Endothelial cell of umbilical vein (primary cell): ENCODE data around the gene LITAF. TPM values are rescaled to one million over a fixed set of nuclear protein-coding genes. Genes with fewer than 3 reads are reported as not detected.

Experiments used
- BruUV-seq: library from RNA; stranded (reverse); fragments of 400-500 nt; replicated peaks from 2 replicates; lab custom pipeline; 2021; lab: Mats Ljungman, UMichigan
- CTCF ChIA-PET: fragments of 300-600, 350-600 bp; sonication (Branson Sonifier 250); formaldehyde crosslinking; loops from one replicate; lab custom pipeline; 2021; ENCODE audit warnings: antibody characterized with exemption, inconsistent platforms; lab: Charles Lee
- POLR2A ChIA-PET: fragments of 300-600, 350-600 bp; sonication (Branson Sonifier 250); formaldehyde crosslinking; loops from one replicate; lab custom pipeline; 2021; ENCODE audit warnings: antibody characterized with exemption, inconsistent platforms; lab: Charles Lee
- DNase-seq: peaks from one replicate; pipeline ENCODE4 v3.0.0-alpha.2; 2011; ENCODE audit warnings: low read depth, low spot score
- FAIRE-seq: peaks from 2 replicates; lab custom pipeline; 2011; peaks lifted over from hg19 to GRCh38; lab: Jason Lieb, UNC
- H2AFZ ChIP-seq: 2 replicates; pipeline ENCODE4 v1.6.0; 2012; ENCODE audit warnings: low read depth, low read length, control low read depth, inconsistent platforms
- H3K27ac ChIP-seq: 2 replicates; pipeline ENCODE4 v1.5.1; 2011; ENCODE audit warnings: low read depth, mild to moderate bottlenecking, control low read depth, low read length, moderate library complexity; ENCODE audit not compliant: insufficient read depth
- H3K27me3 ChIP-seq, 2 experiments: 2 replicates each; pipeline versions ENCODE4 v1.6.0 to v1.6.1; 2011; ENCODE audit warnings: low read length in 2 of 2, mixed read lengths in 1 of 2; ENCODE audit not compliant: control insufficient read depth in 2 of 2, insufficient read depth in 2 of 2
- H3K36me3 ChIP-seq, 2 experiments: 2 replicates in 1 of 2; 3 replicates in 1 of 2; pipeline ENCODE4 v1.5.1; 2011; ENCODE audit warnings: low read length in 2 of 2, mild to moderate bottlenecking in 1 of 2, moderate library complexity in 1 of 2; ENCODE audit not compliant: control insufficient read depth in 2 of 2, insufficient read depth in 2 of 2; ENCODE audit errors: extremely low read depth in 1 of 2
- H3K4me1 ChIP-seq: 3 replicates; pipeline ENCODE4 v1.5.1; 2011; ENCODE audit warnings: mild to moderate bottlenecking, low read length; ENCODE audit not compliant: control insufficient read depth, insufficient read depth; ENCODE audit errors: extremely low read depth
- H3K4me2 ChIP-seq: 2 replicates; pipeline ENCODE4 v1.6.1; 2011; ENCODE audit warnings: low read length, control low read depth, mixed read lengths; ENCODE audit not compliant: insufficient read depth
- H3K4me3 ChIP-seq, 3 experiments: fragments of 200-600 bp in 1 of 3; sonication (generic), shearing (Covaris generic) in 1 of 3; replicated peaks in 1 of 3; 2 replicates each; pipeline ENCODE4 v1.5.1; 2011 to 2016; ENCODE audit warnings: control low read depth in 3 of 3, low read length in 3 of 3, mild to moderate bottlenecking in 2 of 3, inconsistent platforms in 1 of 3, low read depth in 1 of 3, moderate library complexity in 1 of 3; ENCODE audit not compliant: insufficient read depth in 1 of 3
- H3K79me2 ChIP-seq: 2 replicates; pipeline ENCODE4 v1.6.0; 2012; ENCODE audit warnings: low read length, inconsistent platforms; ENCODE audit not compliant: control insufficient read depth, insufficient read depth
- H3K9ac ChIP-seq: replicated peaks from 2 replicates; pipeline ENCODE3; 2011; ENCODE audit warnings: low read length, control low read depth; ENCODE audit not compliant: insufficient read depth; ENCODE audit errors: extremely low read depth
- H3K9me1 ChIP-seq: replicated peaks from 3 replicates; pipeline ENCODE4 v1.6.0; 2011; ENCODE audit warnings: mild to moderate bottlenecking, low read length; ENCODE audit not compliant: control insufficient read depth, insufficient read depth; ENCODE audit errors: extremely low read depth
- H3K9me3 ChIP-seq: replicated peaks from 2 replicates; pipeline ENCODE4 v1.5.1; 2012; ENCODE audit warnings: low read length, inconsistent platforms; ENCODE audit not compliant: control insufficient read depth, insufficient read depth
- H4K20me1 ChIP-seq: replicated peaks from 2 replicates; pipeline ENCODE3; 2011; ENCODE audit warnings: mild to moderate bottlenecking, low read length; ENCODE audit not compliant: control insufficient read depth, insufficient read depth; ENCODE audit errors: extremely low read depth
- CTCF ChIP-seq, 2 donors: IDR thresholded peaks; 1 replicate in 1 of 2; 2 replicates in 1 of 2; pipeline ENCODE4 v1.5.1; 2011; ENCODE audit warnings: low read length in 2 of 2, mild to moderate bottlenecking in 2 of 2, moderate library complexity in 2 of 2, control low read depth in 1 of 2, inconsistent platforms in 1 of 2, low read depth in 1 of 2; ENCODE audit not compliant: insufficient read depth in 1 of 2; ENCODE audit errors: extremely low read depth in 1 of 2
- EZH2 ChIP-seq: IDR thresholded peaks from 2 replicates; pipeline ENCODE4 v1.6.1; 2012; ENCODE audit warnings: borderline replicate concordance, low read depth, mild to moderate bottlenecking, moderate library complexity, low read length, inconsistent platforms; ENCODE audit not compliant: severe bottlenecking
- FOS ChIP-seq: IDR thresholded peaks from 2 replicates; pipeline ENCODE4 v1.6.1; 2011; ENCODE audit warnings: mild to moderate bottlenecking, low read length, moderate library complexity, borderline replicate concordance; ENCODE audit not compliant: insufficient read depth
- GATA2 ChIP-seq: IDR thresholded peaks from 2 replicates; pipeline ENCODE4 v1.7.0; 2011; ENCODE audit warnings: low read depth, mild to moderate bottlenecking, moderate library complexity, mixed read lengths, low read length; ENCODE audit not compliant: insufficient read length, insufficient read depth
- JUN ChIP-seq: IDR thresholded peaks from 2 replicates; pipeline ENCODE4 v1.6.1; 2011; ENCODE audit warnings: borderline replicate concordance, low read depth; ENCODE audit not compliant: insufficient read length, insufficient read depth
- MAX ChIP-seq: IDR thresholded peaks from 2 replicates; pipeline ENCODE4 v1.6.1; 2011; ENCODE audit not compliant: insufficient read depth, insufficient read length
- MYC ChIP-seq: IDR thresholded peaks from one replicate; pipeline ENCODE4 v1.6.1; 2011; ENCODE audit warnings: mild to moderate bottlenecking, low read depth, low read length
- POLR2A ChIP-seq: IDR thresholded peaks from 2 replicates; pipeline ENCODE4 v1.6.1; 2012; ENCODE audit warnings: low read depth, mild to moderate bottlenecking, control low read depth, low read length
- POLR2AphosphoS5 ChIP-seq: IDR thresholded peaks from 2 replicates; pipeline ENCODE4 v1.6.1; 2012; ENCODE audit warnings: low read depth, mild to moderate bottlenecking, control low read depth, low read length, moderate library complexity; ENCODE audit not compliant: insufficient read depth
- dilution Hi-C: fragments of 300-500 bp; cut with MboI; formaldehyde crosslinking; loops from one replicate; pipeline ENCODE4 v1.15.0; 2019; ENCODE audit warnings: low sequenced_read_pairs; ENCODE audit not compliant: extremely low pct_ligation_motif_present
- intact Hi-C: fragments of 100-400 bp; cut with micrococcal nuclease; formaldehyde crosslinking; loops from one replicate; pipeline ENCODE4 v1.10.0; 2022
- polyA plus RNA-seq, 4 experiments: library from polyadenylated mRNA; depleted of rRNA in 3 of 4; stranded (reverse) in 3 of 4; unstranded in 1 of 4; fragments of >200 nt; gene quantifications; 2 replicates each; pipeline versions ENCODE4 v1.2.1 to v1.2.3, GENCODE V29; 2011 to 2012; ENCODE audit warnings: missing spikeins in 1 of 4
- total RNA-seq: library from RNA; stranded (reverse); gene quantifications from 2 replicates; pipeline ENCODE4 v1.2.3, GENCODE V29; 2021

LITAF gene
- total and polyA plus RNA-seq, 2 donors (not counting 3 experiments of a cell fraction or from before 2014, with no cell fraction given): 15.2 to 27.2 TPM

- no peak for FAIRE-seq
These were observed 49.0 kb upstream of the LITAF start for GRCh38 chr16:11635679-11636171.

GRCh38 chr16:11635113-11635652 is 48.5 kb upstream of the LITAF start:
- no TSS peak for BruUV-seq
- Histone ChIP-seq H3K27me3 (no peaks in the 10 kb centered on the region), H3K36me3 (no peaks in the 10 kb centered on the region), H3K9me1 (no peaks in the 10 kb centered on the region), H4K20me1 (no peaks in the 10 kb centered on the region), H2AFZ (no peak overlapping the region), H3K4me1 (no peaks in the 10 kb centered on the region), H3K79me2 (no peaks in the 10 kb centered on the region), H3K4me2 (no peak overlapping the region), H3K9me3 (no peaks in the 10 kb centered on the region), H3K27ac (no peak overlapping the region), H3K4me3 (no peak overlapping the region), H3K9ac (no peak overlapping the region)
- dilution Hi-C loops (no loop called here), intact Hi-C loops (no loop called here)
- DNase-seq (no peak), FAIRE-seq (no peak)
- ChIA-PET POLR2A (no interaction called here), CTCF (interaction anchor here (2.0 to 2.5 kb wide), 2 partner anchors 103 to 228 kb away, joined by 9 to 14 read pairs; no protein-coding TSS in a partner anchor)
- TF ChIP-seq JUN (no peak), CTCF (IDR thresholded peaks at IDR 0.05; ENCODE audit: extremely low read depth in 1 of 2, insufficient read depth in 1 of 2, low read depth in 1 of 2, low read length in 2 of 2) (no peak), EZH2 (no peak), MAX (no peak), MYC (no peak), POLR2AphosphoS5 (no peak), FOS (no peak), POLR2A (no peak), GATA2 (no peak)

More at GRCh38 chr16:11635679-11636171, 49.0 kb upstream of the LITAF start:
- no peak overlapping the region for H3K9ac ChIP-seq
- peaks cover 3% of the 10 kb centered on the region for H3K4me1 ChIP-seq
- no peaks in the 10 kb centered on the region for H3K9me3 ChIP-seq
- dilution Hi-C loops: no loop called here
- no peaks in the 10 kb centered on the region for H3K36me3 ChIP-seq
- no TSS peak for BruUV-seq
- ChIA-PET CTCF (interaction anchor here (1.0 to 2.5 kb wide), 3 partner anchors 104 to 240 kb away, joined by 3 to 14 read pairs (median 9); no protein-coding TSS in a partner anchor), POLR2A (no interaction called here)
- H3K9me1 ChIP-seq: no peaks in the 10 kb centered on the region
- no peak overlapping the region for H3K27ac ChIP-seq
- no peaks in the 10 kb centered on the region for H4K20me1 ChIP-seq
- no peaks in the 10 kb centered on the region for H3K79me2 ChIP-seq
- no peak overlapping the region for H3K4me2 ChIP-seq
- H2AFZ ChIP-seq: no peak overlapping the region
- H3K27me3 ChIP-seq: peaks cover 0 to 2% of the 10 kb centered on the region in 2 experiments
- DNase-seq: no peak
- TF ChIP-seq POLR2A: no peak
- no peak for TF ChIP-seq FOS
- intact Hi-C loops: no loop called here
- no peak overlapping the region for H3K4me3 ChIP-seq
